Gastrocnemius medialis (tissue), 4 donors: ENCODE data around the gene S100A10. TPM values are rescaled to one million over a fixed set of nuclear protein-coding genes. Genes with fewer than 3 reads are reported as not detected.

Source experiments
- ATAC-seq, 2 donors: fragments of 150-250 bp; one replicate each; pipeline ENCODE4 v1.9.1; 2016
- DNase-seq, 2 donors: peaks; one replicate each; pipeline ENCODE4 v3.0.0-alpha.2; 2019
- H3K27ac ChIP-seq, 4 donors: fragments of 200-600 bp; sonication (generic); 1 replicate in 1 of 4; 2 replicates in 3 of 4; pipeline ENCODE4 v1.5.1; 2016 to 2018; ENCODE audit warnings: mild to moderate bottlenecking in 2 of 4, moderate library complexity in 1 of 4
- H3K27me3 ChIP-seq, 3 donors: fragments of 200-600 bp; sonication (generic) in 2 of 3; 1 replicate in 1 of 3; 2 replicates in 2 of 3; pipeline versions ENCODE4 v1.5.1 to v1.6.0; 2016 to 2019; ENCODE audit warnings: mild to moderate bottlenecking in 1 of 3, moderate library complexity in 1 of 3
- H3K36me3 ChIP-seq, 2 donors: fragments of 200-600 bp; sonication (generic) in 1 of 2; one replicate each; pipeline ENCODE4 v1.5.1; 2017 to 2018
- H3K4me1 ChIP-seq, 2 donors: fragments of 200-600 bp; sonication (generic) in 1 of 2; one replicate each; pipeline ENCODE4 v1.5.1; 2016 to 2017; ENCODE audit warnings: mild to moderate bottlenecking in 2 of 2
- H3K4me3 ChIP-seq, 4 donors: fragments of 200-600 bp; sonication (generic) in 3 of 4; 1 replicate in 1 of 4; 2 replicates in 3 of 4; pipeline ENCODE4 v1.5.1; 2016 to 2019; ENCODE audit warnings: mild to moderate bottlenecking in 2 of 4
- H3K9me3 ChIP-seq, 3 donors: fragments of 200-600 bp; sonication (generic) in 2 of 3; 1 replicate in 1 of 3; 2 replicates in 2 of 3; pipeline ENCODE4 v1.5.1; 2016 to 2019
- CTCF ChIP-seq, 5 experiments: fragments of 450-650 bp in 3 of 5; fragments of 200-600 bp in 2 of 5; sonication (generic) in 2 of 5; IDR thresholded peaks in 4 of 5; conservative IDR thresholded peaks in 1 of 5; 1 replicate in 4 of 5; 2 replicates in 1 of 5; pipeline ENCODE4 v1.5.1; 2016 to 2019; ENCODE audit warnings: antibody characterized with exemption in 5 of 5, mild to moderate bottlenecking in 3 of 5, moderate library complexity in 3 of 5
- POLR2A ChIP-seq, 2 donors: fragments of 450-650 bp; IDR thresholded peaks; one replicate each; pipeline ENCODE4 v1.6.1; 2017; ENCODE audit warnings: antibody characterized with exemption in 2 of 2, mild to moderate bottlenecking in 2 of 2, moderate library complexity in 2 of 2
- in situ Hi-C, 4 donors: fragments of 200-750 bp; cut with MboI; loops; one replicate each; pipeline versions ENCODE4 v1.15.0 to v1.8.0; 2017; ENCODE audit warnings: low sequenced_read_pairs in 4 of 4
- intact Hi-C: fragments of 100-400 bp; cut with DNase I; formaldehyde crosslinking; loops from one replicate; pipeline ENCODE4 v1.15.1; 2023; ENCODE audit warnings: low total_unique reads
- total RNA-seq, 4 donors: library from RNA; depleted of rRNA; stranded (reverse); fragments of >200 nt; gene quantifications; one replicate each; pipeline versions ENCODE4 v1.1.0 to v1.2.3, GENCODE V29; 2016

S100A10 gene
- total RNA-seq, 4 donors from 2014 or later, result 6.4 to 60.3 (median 28.0) TPM

DNA sequence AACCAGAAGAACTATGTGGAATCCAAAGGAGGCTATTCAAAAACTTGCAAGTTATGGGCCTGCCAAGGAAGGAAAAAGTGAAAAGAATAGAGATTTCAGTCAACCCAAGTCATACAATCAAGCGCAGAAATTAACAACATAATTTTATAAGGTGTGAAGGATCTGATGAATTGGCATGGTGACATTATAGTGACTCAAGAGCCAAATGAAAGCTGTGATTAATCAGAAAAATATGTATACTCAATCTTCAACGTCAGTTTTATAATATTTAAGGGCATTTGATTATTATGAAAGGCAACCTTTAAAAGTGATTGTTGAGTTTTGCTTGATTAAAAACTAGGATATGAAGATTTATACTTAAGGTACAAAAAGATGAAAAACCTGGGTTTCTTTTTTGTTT lies 46.5 kb downstream of the S100A10 start:
- TF ChIP-seq CTCF (IDR thresholded peaks at IDR 0.05 in 4 of 5, conservative IDR thresholded peaks at IDR 0.05 in 1 of 5), result no peak
- TF ChIP-seq POLR2A (IDR thresholded peaks at IDR 0.05), result no peak
- Histone ChIP-seq H3K4me1 (peaks cover 8 to 13% of the 10 kb centered on the region in 2 donors), H3K27ac (no peak overlapping the region), H3K4me3 (no peak overlapping the region), H3K36me3 (no peaks in the 10 kb centered on the region), H3K27me3 (peaks cover 0 to 2% (median 0%) of the 10 kb centered on the region in 3 donors), H3K9me3 (no peaks in the 10 kb centered on the region)
- in situ Hi-C loops, result no loop called here
- DNase-seq (no peak), ATAC-seq (no peak)
- intact Hi-C loops, result loop anchor here (5.0 kb wide), 1 partner anchor 45 kb away; the partner anchor contains the start of gene S100A10

DNA sequence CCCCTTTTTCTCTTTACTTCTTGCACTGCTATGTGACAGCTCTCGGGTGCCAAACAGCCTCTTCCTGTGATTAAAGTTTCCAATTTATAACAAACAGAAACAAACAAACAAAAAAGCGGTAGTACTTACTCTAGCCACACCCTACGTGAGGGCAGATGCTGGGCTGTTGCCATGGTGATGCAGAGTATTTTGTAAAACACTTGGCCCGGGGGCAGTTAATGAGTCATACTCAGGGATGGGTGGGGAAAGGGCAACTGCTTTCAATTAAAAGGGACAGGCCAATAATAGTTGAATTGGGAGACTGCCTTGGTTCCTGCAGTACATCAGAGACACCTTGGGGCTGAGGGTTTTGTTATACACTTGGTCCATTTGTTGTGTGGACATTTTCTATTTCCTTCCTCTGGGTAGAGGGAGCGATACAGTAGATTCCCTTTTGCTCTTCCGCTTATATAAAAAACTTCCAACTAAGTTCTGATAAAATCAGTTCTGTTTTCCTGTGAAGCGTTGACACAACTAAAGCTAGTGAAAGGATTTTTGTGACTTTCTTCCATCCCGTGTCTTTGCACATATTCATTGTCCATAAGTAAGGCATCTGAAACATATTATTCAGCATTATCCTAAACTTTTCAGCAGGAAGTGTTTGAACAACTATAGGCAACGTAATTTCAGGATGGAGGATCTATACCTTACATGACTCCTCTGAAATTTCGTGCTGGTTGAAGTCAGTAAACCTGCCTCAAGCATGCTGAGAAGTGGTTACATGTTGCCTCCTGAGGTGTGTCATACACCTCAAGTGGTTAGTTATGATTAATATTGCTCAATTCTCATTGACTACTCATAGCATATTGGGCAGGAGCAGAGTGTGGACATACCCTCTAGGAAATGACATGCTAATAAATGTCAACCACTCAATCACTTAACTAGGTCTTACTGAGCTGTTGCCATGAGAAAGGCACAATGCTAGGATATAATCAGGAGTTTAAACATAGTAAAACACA lies 47.6 kb downstream of the S100A10 start:
- H3K4me1 ChIP-seq, result peaks cover 8 to 13% of the 10 kb centered on the region in 2 donors
- no peak overlapping the region for H3K4me3 ChIP-seq
- DNase-seq (peak; percentile 65 to 83), ATAC-seq (peak; percentile 80 to 81)
- no peaks in the 10 kb centered on the region for H3K36me3 ChIP-seq
- TF ChIP-seq POLR2A (IDR thresholded peaks at IDR 0.05), result no peak
- no peak for TF ChIP-seq CTCF (IDR thresholded peaks at IDR 0.05 in 4 of 5, conservative IDR thresholded peaks at IDR 0.05 in 1 of 5)
- intact Hi-C loops (loop anchor here (5.0 kb wide), 1 partner anchor 46 kb away; the partner anchor contains the start of gene S100A10), in situ Hi-C loops (no loop called here)
- H3K27me3 ChIP-seq, result peaks cover 0 to 2% (median 0%) of the 10 kb centered on the region in 3 donors
- H3K9me3 ChIP-seq, result no peaks in the 10 kb centered on the region
- H3K27ac ChIP-seq, result peak overlapping the region; percentile 47 to 70 (median 66)

DNA sequence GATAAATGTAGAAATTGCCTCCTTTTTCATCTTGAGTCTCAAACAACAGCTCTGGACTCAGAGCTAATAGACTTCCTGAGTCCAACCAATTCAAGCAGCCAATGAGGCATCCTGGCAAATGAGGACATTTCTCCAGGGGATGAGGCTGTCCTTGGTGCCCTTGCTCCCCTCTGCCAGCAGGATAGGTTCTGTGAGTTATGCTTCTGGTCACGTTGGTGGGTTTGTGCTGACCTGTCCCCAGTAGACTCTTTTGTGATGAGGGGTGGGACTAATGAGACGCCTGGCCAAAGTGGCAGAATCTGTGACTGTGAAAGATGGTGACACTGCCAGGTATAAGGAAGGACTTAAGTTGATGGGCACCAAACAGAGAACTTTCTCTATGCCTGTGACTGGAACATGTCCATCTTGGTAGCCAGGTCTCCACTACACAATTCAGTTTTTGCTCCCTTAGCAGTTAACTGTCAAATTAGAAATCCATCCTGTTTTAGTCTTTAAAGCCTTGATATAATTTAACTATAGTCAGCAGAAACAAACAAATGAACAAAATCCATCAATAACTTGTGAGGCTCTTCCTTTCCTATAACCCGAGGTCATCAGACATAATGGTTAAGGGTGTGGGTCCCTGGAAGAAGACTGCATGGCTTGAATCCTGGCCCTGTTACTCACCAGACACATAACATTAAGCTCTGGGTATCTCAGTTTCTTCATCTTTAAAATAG lies 48.6 kb downstream of the S100A10 start:
- peaks cover 8 to 13% of the 10 kb centered on the region in 2 donors for H3K4me1 ChIP-seq
- peaks cover 0 to 2% (median 0%) of the 10 kb centered on the region in 3 donors for H3K27me3 ChIP-seq
- intact Hi-C loops, result loop anchor here (5.0 kb wide), 1 partner anchor 47 kb away; the partner anchor contains the start of gene S100A10
- peak overlapping the region; percentile 47 to 70 (median 66) for H3K27ac ChIP-seq
- no peaks in the 10 kb centered on the region for H3K9me3 ChIP-seq
- in situ Hi-C loops, result no loop called here
- DNase-seq (no peak), ATAC-seq (no peak)
- TF ChIP-seq POLR2A (IDR thresholded peaks at IDR 0.05), result no peak
- no peak for TF ChIP-seq CTCF (IDR thresholded peaks at IDR 0.05 in 4 of 5, conservative IDR thresholded peaks at IDR 0.05 in 1 of 5)
- no peaks in the 10 kb centered on the region for H3K36me3 ChIP-seq
- no peak overlapping the region for H3K4me3 ChIP-seq

- TF ChIP-seq POLR2A (IDR thresholded peaks at IDR 0.05) (no peak), CTCF (IDR thresholded peaks at IDR 0.05 in 4 of 5, conservative IDR thresholded peaks at IDR 0.05 in 1 of 5) (no peak)
- intact Hi-C loops, result no loop called here
- Histone ChIP-seq H3K9me3 (no peaks in the 10 kb centered on the region), H3K4me1 (peaks cover 8 to 13% of the 10 kb centered on the region in 2 donors), H3K4me3 (no peak overlapping the region), H3K27ac (peak overlapping the region; percentile 41 to 68 (median 55)), H3K27me3 (peaks cover 0 to under 1% (median 0%) of the 10 kb centered on the region in 3 donors), H3K36me3 (no peaks in the 10 kb centered on the region)
- ATAC-seq, result peak in 1 of 2 donors; percentile 49
- DNase-seq, result no peak
- in situ Hi-C loops, result no loop called here
Observed at GRCh38 chr1:151944126-151944856, 49.4 kb downstream of the S100A10 start.
